ENCODE measurements around the gene AP1S1. TPM values are rescaled to one million over a fixed set of nuclear protein-coding genes. Genes with fewer than 3 reads are reported as not detected.

Gene AP1S1
- total RNA-seq, 1 donor from 2014 or later: 181 TPM

GRCh38 chr7:101116898-101117297 is 37.4 kb upstream of the AP1S1 start:
- peak overlapping the region; percentile 67 for H3K4me2 ChIP-seq (ENCODE audit: low read length)
- no peak overlapping the region for H3K4me3 ChIP-seq (ENCODE audit: insufficient read depth, low read depth, low read length)
- FAIRE-seq (no peak), DNase-seq (ENCODE audit: low read depth) (no peak)
- no peaks in the 10 kb centered on the region for H3K27me3 ChIP-seq (ENCODE audit: insufficient read depth, low read length)
- H3K27ac ChIP-seq (ENCODE audit: low read depth, low read length): peak overlapping the region; percentile 99
- no peaks in the 10 kb centered on the region for H3K36me3 ChIP-seq (ENCODE audit: insufficient read depth, low read length)
- H3K9me3 ChIP-seq (ENCODE audit: insufficient read depth, low read depth, low read length): no peaks in the 10 kb centered on the region
- Mint-ChIP-seq H3K4me3 (ENCODE audit: unreplicated experiment) (no peak overlapping the region), H3K27me3 (ENCODE audit: low read depth, unreplicated experiment) (no peaks in the 10 kb centered on the region), H3K9me3 (ENCODE audit: unreplicated experiment) (peaks cover 4% of the 10 kb centered on the region), H3K36me3 (ENCODE audit: low read depth, unreplicated experiment) (no peaks in the 10 kb centered on the region), H3K27ac (ENCODE audit: unreplicated experiment) (peak overlapping the region; percentile 95), H3K4me1 (ENCODE audit: low read depth, unreplicated experiment) (peaks cover 35% of the 10 kb centered on the region)
- peaks cover 61% of the 10 kb centered on the region for H3K4me1 ChIP-seq (ENCODE audit: insufficient read depth, low read length)
- no peaks in the 10 kb centered on the region for H4K20me1 ChIP-seq (ENCODE audit: insufficient read depth, low read length)
- no peak overlapping the region for H2AFZ ChIP-seq (ENCODE audit: low read depth, low read length)
- H3K79me2 ChIP-seq (ENCODE audit: insufficient read depth, low read length): no peaks in the 10 kb centered on the region
- no peak for TF ChIP-seq EZH2 (IDR thresholded peaks at IDR 0.05; ENCODE audit: insufficient read depth, low read length)
- no peak for TF ChIP-seq CTCF (IDR thresholded peaks at IDR 0.05; ENCODE audit: insufficient read depth, low read depth, low read length)
- peak overlapping the region; percentile 81 for H3K9ac ChIP-seq (ENCODE audit: low read length)

- Mint-ChIP-seq H3K9me3 (ENCODE audit: unreplicated experiment) (peaks cover 4% of the 10 kb centered on the region), H3K4me1 (ENCODE audit: low read depth, unreplicated experiment) (peaks cover 45% of the 10 kb centered on the region), H3K4me3 (ENCODE audit: unreplicated experiment) (no peak overlapping the region), H3K27me3 (ENCODE audit: low read depth, unreplicated experiment) (no peaks in the 10 kb centered on the region), H3K36me3 (ENCODE audit: low read depth, unreplicated experiment) (no peaks in the 10 kb centered on the region), H3K27ac (ENCODE audit: unreplicated experiment) (peak overlapping the region; percentile 16)
- H3K79me2 ChIP-seq (ENCODE audit: insufficient read depth, low read length): peaks cover 7% of the 10 kb centered on the region
- peak overlapping the region; percentile 51 for H3K9ac ChIP-seq (ENCODE audit: low read length)
- H3K4me1 ChIP-seq (ENCODE audit: insufficient read depth, low read length): peaks cover 67% of the 10 kb centered on the region
- TF ChIP-seq EZH2 (IDR thresholded peaks at IDR 0.05; ENCODE audit: insufficient read depth, low read length) (no peak), CTCF (IDR thresholded peaks at IDR 0.05; ENCODE audit: insufficient read depth, low read depth, low read length) (no peak)
- no peaks in the 10 kb centered on the region for H3K27me3 ChIP-seq (ENCODE audit: insufficient read depth, low read length)
- H3K9me3 ChIP-seq (ENCODE audit: insufficient read depth, low read depth, low read length): no peaks in the 10 kb centered on the region
- no peak for FAIRE-seq
- H2AFZ ChIP-seq (ENCODE audit: low read depth, low read length): no peak overlapping the region
- H3K4me3 ChIP-seq (ENCODE audit: insufficient read depth, low read depth, low read length): no peak overlapping the region
- no peak overlapping the region for H3K4me2 ChIP-seq (ENCODE audit: low read length)
- DNase-seq (ENCODE audit: low read depth): no peak
- H4K20me1 ChIP-seq (ENCODE audit: insufficient read depth, low read length): no peaks in the 10 kb centered on the region
- no peaks in the 10 kb centered on the region for H3K36me3 ChIP-seq (ENCODE audit: insufficient read depth, low read length)
- peak overlapping the region; percentile 99 for H3K27ac ChIP-seq (ENCODE audit: low read depth, low read length)
Measured at GRCh38 chr7:101118856-101119255, 35.4 kb upstream of the AP1S1 start.

DNA sequence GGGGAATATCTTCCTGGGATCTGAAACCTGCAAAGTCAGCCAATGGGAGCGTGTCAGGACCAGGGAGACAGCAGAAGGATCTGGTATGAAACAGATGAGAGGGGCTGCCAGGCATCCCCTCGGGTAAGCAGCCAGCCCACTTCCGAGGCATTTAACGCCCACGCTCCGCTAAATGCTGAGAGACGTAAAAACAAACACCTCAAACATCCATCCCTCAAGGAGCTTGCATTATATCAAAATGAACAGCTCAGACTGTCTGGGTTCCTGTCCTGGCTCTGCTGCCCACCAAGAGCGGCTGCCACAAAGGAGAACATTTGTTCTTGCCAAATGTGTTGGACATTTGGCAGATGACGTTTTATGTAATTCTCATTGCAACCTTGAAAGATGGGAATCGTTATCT is 34.4 kb upstream of the AP1S1 start:
- Histone ChIP-seq H3K27me3 (ENCODE audit: insufficient read depth, low read length) (no peaks in the 10 kb centered on the region), H3K4me3 (ENCODE audit: insufficient read depth, low read depth, low read length) (no peak overlapping the region), H4K20me1 (ENCODE audit: insufficient read depth, low read length) (no peaks in the 10 kb centered on the region), H3K27ac (ENCODE audit: low read depth, low read length) (peak overlapping the region; percentile 99), H3K36me3 (ENCODE audit: insufficient read depth, low read length) (no peaks in the 10 kb centered on the region), H3K4me1 (ENCODE audit: insufficient read depth, low read length) (peaks cover 66% of the 10 kb centered on the region), H3K9me3 (ENCODE audit: insufficient read depth, low read depth, low read length) (no peaks in the 10 kb centered on the region), H3K9ac (ENCODE audit: low read length) (peak overlapping the region; percentile 69), H2AFZ (ENCODE audit: low read depth, low read length) (no peak overlapping the region), H3K79me2 (ENCODE audit: insufficient read depth, low read length) (peaks cover 7% of the 10 kb centered on the region), H3K4me2 (ENCODE audit: low read length) (peak overlapping the region; percentile 58)
- Mint-ChIP-seq H3K36me3 (ENCODE audit: low read depth, unreplicated experiment) (peaks cover under 1% of the 10 kb centered on the region), H3K27me3 (ENCODE audit: low read depth, unreplicated experiment) (no peaks in the 10 kb centered on the region), H3K4me3 (ENCODE audit: unreplicated experiment) (peak overlapping the region; percentile 9), H3K9me3 (ENCODE audit: unreplicated experiment) (peaks cover 4% of the 10 kb centered on the region), H3K27ac (ENCODE audit: unreplicated experiment) (peak overlapping the region; percentile 47), H3K4me1 (ENCODE audit: low read depth, unreplicated experiment) (peaks cover 45% of the 10 kb centered on the region)
- FAIRE-seq: no peak
- DNase-seq (ENCODE audit: low read depth): peak; percentile 86
- TF ChIP-seq EZH2 (IDR thresholded peaks at IDR 0.05; ENCODE audit: insufficient read depth, low read length) (no peak), CTCF (IDR thresholded peaks at IDR 0.05; ENCODE audit: insufficient read depth, low read depth, low read length) (no peak)
